ENCODE data around the gene PRR5L.

DNA sequence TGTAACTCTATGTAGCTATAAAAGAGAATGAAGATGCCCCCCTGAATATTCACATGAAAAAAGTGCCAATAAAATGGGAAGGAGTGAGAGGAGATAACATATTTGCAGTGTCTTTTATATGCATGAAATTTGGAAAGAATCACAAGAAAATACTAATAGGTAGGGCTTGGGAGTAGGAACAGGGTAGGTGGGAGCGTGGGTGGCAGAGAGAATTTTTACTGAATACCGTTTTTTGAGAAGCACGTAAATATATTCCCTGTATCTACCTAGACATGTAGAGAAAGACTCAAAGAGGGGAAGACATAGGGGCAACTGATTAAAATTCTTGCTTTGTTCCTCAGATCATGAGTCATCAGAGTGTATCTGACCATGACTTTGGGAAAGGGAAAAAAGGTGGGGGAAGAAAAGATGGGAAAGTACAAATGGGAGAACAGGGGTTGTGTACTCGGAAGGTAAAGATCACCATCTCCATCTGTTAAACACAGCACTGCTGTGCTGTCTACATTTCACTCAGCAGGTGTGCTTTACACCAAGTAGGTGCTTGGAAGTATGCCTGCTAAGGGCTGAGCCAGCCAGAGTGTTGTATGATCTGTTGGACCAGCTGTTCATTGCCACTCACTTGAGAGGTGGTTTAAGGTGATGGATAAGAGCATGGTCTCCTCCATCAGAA, 16.0 kb downstream of the PRR5L start:
- TF ChIP-seq TAF1 (IDR thresholded peaks at IDR 0.05; ENCODE audit: borderline replicate concordance, insufficient read depth, low read length), result no peak
- no peak for TF ChIP-seq POLR2AphosphoS5 (IDR thresholded peaks at IDR 0.05; ENCODE audit: low read depth, low read length)

Data from PFSK-1 (cell line).